Esophagus squamous epithelium (tissue), 4 donors: ENCODE data around the gene RARA.

ENCODE experiments used
- CTCF ChIP-seq, 6 experiments: fragments of 450-650 bp in 4 of 6; fragments of 200-600 bp in 2 of 6; sonication (generic) in 2 of 6; IDR thresholded peaks; one replicate each; pipeline ENCODE4 v1.5.1; 2016 to 2019; ENCODE audit warnings: antibody characterized with exemption in 6 of 6, mild to moderate bottlenecking in 4 of 6, moderate library complexity in 4 of 6
- POLR2A ChIP-seq, 4 donors: fragments of 450-650 bp; IDR thresholded peaks; one replicate each; pipeline ENCODE4 v1.6.1; 2017; ENCODE audit warnings: antibody characterized with exemption in 4 of 4, mild to moderate bottlenecking in 4 of 4, moderate library complexity in 3 of 4

GRCh38 chr17:40315206-40315605 is 6.2 kb downstream of the RARA start:
- no peak for TF ChIP-seq CTCF (IDR thresholded peaks at IDR 0.05)
- TF ChIP-seq POLR2A (IDR thresholded peaks at IDR 0.05), result no peak
